GM12801 (cell line): Measurements from ENCODE around the gene CNEP1R1.

Experiments used
- TF ChIP-seq, protein P1 (sequence below): IDR thresholded peaks from one replicate; pipeline ENCODE4 v1.5.1; 2011; ENCODE audit warnings: control low read depth; ENCODE audit not compliant: insufficient read length; ENCODE audit errors: extremely low read depth

Gene CNEP1R1

DNA sequence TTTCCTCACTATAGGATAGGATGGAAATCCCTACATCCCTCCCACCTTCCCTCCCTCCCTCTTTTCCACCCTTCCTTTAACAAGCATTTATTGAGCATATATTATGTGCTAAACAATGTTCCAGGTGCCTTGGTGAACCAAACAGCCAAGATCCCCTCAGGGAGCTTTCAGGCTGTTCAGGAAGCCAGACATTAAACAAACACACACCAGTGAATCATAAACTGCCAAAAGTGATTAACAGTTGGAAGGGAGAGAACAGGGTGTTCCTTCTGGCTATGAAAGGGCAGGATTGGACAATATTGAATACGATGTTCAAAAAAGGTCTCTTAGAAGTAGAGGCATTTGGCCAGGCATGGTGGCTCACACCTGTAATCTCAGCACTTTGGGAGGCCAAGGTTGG is 22.8 kb upstream of the CNEP1R1 start:
- TF ChIP-seq, protein P1, sequence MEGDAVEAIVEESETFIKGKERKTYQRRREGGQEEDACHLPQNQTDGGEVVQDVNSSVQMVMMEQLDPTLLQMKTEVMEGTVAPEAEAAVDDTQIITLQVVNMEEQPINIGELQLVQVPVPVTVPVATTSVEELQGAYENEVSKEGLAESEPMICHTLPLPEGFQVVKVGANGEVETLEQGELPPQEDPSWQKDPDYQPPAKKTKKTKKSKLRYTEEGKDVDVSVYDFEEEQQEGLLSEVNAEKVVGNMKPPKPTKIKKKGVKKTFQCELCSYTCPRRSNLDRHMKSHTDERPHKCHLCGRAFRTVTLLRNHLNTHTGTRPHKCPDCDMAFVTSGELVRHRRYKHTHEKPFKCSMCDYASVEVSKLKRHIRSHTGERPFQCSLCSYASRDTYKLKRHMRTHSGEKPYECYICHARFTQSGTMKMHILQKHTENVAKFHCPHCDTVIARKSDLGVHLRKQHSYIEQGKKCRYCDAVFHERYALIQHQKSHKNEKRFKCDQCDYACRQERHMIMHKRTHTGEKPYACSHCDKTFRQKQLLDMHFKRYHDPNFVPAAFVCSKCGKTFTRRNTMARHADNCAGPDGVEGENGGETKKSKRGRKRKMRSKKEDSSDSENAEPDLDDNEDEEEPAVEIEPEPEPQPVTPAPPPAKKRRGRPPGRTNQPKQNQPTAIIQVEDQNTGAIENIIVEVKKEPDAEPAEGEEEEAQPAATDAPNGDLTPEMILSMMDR = no peak

DNA sequence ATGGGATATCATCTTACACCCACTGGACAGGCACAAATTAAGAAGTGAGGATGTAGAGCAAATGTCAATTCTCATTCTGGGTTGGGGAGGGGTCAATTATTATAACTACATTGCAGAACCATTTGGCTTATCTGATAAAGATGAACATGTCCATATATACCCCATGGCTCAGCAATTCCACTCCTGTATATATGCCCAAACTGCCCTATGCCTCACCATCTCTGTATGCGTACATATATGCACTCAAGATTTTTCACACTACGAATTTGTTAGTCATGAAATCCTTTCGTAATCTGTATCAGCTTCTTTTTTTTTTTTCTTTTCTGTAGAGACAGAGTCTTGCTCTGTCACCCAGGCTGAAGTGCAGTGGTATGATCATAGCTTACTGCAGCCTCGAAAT is 20.8 kb upstream of the CNEP1R1 start:
- TF ChIP-seq, protein P1 = no peak

DNA sequence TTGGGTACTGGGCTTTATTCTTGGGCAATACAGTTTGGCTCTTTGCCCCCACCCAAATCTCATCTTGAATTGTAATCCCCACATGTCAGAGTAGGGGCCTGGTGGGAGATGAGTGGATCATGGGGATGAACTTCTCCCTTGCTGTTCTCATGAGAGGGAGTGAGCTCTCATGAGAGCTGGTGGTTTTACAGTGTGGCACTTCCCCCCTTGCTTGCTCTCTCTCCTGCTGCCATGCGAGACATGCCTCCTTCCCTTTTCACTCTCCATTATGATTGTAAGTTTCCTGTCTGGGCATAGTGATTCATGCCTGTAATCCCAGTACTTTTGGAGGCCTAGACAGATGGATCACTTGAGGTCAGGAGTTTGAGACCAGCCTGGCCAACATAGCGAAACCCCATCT is 18.1 kb upstream of the CNEP1R1 start:
- TF ChIP-seq, protein P1 = no peak

DNA sequence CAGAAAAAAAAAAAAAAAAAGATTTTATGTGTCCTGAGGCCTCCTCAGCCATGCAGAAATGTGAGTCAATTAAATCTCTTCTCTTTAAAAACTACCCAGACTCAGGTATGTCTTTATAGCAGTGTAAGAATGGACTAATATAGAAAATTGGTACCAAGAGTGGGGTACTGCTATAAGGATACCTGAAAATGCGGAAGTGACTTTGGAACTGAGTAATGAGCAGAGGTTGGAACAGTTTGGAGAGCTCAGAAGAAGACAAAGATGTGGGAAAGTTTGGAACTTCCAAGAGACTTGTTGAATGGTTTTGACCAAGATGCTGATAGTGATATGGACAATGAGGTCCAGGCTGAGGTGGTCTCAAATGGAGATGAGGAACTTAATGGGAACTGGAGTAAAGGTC is 17.3 kb upstream of the CNEP1R1 start:
- TF ChIP-seq, protein P1 = no peak

DNA sequence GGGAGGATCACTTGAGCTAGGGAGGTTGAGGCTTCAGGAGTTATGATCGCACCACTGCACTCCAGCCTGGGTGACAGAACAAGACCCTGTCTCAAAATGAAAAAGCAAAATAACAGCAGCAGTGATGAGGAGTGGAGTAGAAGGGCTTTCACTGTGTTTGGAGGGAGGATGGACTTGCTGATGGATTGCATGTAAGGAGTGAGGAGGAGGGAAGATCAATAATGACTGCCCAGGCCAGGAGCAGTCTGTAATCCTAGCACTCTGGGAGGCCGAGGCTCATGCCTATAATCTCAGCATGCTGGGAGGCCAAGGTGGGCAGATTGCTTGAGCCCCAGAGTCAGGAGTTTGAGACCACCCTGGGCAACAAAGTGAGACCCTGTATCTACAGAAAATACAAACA is 14.8 kb upstream of the CNEP1R1 start:
- TF ChIP-seq, protein P1 = no peak

DNA sequence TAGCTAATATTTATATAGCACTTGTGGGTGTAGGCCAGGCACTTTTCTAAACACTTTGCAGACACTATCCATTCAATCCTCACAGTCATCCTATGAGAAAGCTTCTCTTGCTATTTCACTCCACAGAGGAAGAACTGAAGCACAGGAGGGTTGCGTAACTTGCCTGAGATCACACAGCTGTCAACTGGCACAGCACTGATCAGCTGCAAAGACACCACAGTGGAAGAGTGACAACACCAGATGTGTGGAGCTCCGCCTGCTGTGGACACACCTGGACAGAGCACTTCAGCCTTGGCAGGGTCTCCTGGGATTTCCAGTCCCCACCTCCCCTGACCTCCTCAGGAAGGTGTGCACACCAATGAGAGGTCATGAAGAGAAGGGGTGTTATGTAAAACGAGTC is 13.3 kb upstream of the CNEP1R1 start:
- TF ChIP-seq, protein P1 = no peak

DNA sequence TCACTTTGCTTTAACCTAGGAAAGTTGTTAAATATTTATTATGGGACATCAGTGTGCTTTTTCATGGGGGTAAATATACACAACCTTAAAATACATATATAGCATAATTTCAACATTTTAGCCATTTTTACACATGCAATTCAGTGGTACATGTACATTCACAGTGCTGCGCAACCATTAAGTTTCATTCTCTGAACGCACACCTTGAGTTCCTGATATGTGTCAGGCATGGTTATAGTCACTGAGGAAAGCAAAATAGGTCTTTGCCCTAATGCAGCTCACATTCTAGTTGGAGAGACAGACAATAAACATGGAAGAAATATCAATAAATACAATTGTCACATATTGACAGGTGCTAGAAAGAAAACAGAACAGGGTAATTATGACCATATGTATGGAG is 12.8 kb upstream of the CNEP1R1 start:
- TF ChIP-seq, protein P1 = no peak

DNA sequence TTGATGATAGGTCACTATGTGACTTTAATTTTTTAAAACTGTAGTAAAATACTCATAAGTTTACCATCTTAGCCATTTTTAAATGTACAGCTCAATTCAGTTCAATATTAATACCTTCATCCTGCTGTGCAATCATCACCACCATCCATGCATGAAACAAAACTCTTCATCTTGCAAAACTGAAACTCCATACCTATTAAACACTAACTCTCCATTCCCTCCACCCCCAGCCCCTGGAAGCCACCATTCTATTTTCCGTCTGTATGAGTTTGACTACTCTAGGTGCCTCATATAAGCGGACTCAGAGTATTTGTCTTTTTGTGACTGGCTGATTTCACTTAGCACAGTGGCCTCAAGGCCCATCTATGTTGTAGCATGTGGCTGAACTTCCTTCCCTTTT is 9.4 kb upstream of the CNEP1R1 start:
- TF ChIP-seq, protein P1 = no peak
